ENCODE measurements around the gene UMOD.

Gene UMOD

DNA sequence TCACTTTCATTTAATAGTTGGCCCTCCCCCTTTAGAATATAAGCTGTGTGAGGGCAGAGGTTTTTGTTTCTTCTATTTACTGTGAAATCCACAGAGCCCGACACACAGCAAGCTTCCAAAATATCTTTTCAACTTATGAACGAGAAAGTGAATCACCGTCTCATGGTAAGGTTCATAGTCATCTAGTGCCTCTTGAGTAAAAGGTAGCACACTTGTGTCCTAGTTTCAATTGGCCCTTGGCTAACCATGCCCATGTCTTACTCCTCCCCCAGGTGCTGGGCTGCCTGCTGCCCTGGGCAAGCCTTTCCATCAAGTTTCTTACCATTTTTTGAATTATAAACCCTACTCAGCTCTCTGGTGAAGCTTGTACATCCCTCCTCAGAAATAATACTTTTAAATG, 12.8 kb downstream of the UMOD start:
- no peak for TF ChIP-seq ZFX (IDR thresholded peaks at IDR 0.05)
- TF ChIP-seq, protein P1, sequence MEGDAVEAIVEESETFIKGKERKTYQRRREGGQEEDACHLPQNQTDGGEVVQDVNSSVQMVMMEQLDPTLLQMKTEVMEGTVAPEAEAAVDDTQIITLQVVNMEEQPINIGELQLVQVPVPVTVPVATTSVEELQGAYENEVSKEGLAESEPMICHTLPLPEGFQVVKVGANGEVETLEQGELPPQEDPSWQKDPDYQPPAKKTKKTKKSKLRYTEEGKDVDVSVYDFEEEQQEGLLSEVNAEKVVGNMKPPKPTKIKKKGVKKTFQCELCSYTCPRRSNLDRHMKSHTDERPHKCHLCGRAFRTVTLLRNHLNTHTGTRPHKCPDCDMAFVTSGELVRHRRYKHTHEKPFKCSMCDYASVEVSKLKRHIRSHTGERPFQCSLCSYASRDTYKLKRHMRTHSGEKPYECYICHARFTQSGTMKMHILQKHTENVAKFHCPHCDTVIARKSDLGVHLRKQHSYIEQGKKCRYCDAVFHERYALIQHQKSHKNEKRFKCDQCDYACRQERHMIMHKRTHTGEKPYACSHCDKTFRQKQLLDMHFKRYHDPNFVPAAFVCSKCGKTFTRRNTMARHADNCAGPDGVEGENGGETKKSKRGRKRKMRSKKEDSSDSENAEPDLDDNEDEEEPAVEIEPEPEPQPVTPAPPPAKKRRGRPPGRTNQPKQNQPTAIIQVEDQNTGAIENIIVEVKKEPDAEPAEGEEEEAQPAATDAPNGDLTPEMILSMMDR (conservative IDR thresholded peaks at IDR 0.05) = no peak
- H3K27ac ChIP-seq = no peak overlapping the region

DNA sequence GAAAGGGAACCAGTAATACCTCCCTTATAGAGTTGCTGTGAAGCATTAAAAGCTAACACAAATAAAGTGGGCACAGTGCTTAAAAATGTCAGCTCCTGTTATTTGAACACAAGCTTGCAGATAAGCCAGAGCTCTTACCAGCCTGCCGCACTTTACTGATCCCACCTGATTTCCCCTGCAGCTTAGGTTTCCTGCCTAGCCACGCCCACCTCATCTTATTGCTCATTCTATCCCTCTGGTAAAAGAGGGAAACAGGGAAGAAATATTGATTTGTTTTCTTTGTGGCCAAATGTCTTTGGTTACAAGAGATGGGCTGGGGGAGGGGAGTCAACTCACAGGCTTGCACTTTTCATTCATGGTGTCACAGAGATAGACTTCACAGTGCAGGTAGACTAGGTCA, 15.6 kb downstream of the UMOD start:
- TF ChIP-seq, protein P1 (conservative IDR thresholded peaks at IDR 0.05) = no peak
- no peak for TF ChIP-seq ZFX (IDR thresholded peaks at IDR 0.05)
- no peak overlapping the region for H3K27ac ChIP-seq

GRCh38 chr16:20334396-20334795, 18.1 kb downstream of the UMOD start:
- no peak overlapping the region for H3K27ac ChIP-seq
- TF ChIP-seq ZFX (IDR thresholded peaks at IDR 0.05) = no peak
- TF ChIP-seq, protein P1 (conservative IDR thresholded peaks at IDR 0.05) = no peak

DNA sequence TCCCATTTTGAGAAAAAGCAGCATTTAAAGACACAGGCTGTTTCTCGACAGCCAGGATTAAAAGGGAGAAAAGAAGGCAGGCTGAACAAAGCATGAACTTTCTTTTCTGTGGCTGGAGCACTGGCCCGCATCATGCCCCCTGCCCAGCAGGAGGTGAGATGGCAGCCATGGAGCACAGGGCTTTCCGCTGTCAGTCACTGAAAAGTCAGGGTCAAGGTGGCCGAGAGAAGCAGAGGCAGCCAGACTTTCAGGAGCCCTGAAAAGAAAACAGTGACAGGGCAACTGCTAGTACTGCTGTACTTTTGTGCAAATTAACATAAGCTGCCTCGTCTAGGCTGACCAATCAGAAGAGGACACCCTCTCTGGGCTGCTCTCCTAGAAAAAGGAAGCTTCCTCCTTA, 19.4 kb downstream of the UMOD start:
- no peak overlapping the region for H3K27ac ChIP-seq
- TF ChIP-seq, protein P1 (conservative IDR thresholded peaks at IDR 0.05) = no peak
- TF ChIP-seq ZFX (IDR thresholded peaks at IDR 0.05) = no peak

GRCh38 chr16:20332411-20332810, 20.1 kb downstream of the UMOD start:
- H3K27ac ChIP-seq = no peak overlapping the region
- TF ChIP-seq, protein P1 (conservative IDR thresholded peaks at IDR 0.05) = no peak
- no peak for TF ChIP-seq ZFX (IDR thresholded peaks at IDR 0.05)

DNA sequence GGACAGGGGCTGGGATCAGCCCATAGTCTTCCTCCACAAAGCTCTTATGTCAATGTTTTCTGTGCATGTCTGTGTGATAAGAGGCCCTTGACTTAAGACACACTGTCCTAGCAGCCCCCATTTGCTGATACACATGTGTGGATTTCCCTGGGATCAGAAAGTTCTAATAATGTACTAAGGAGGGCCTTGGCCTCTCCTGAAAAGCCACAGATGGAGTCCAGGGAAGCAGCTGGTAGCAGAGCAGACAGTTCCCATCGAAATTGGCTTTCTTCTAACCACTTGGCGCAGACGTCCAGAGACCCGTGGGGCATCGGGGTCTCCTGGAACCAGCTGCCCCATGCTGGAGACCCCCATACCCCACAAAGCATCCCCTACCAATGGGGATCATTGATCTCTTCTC, 20.9 kb downstream of the UMOD start:
- H3K27ac ChIP-seq = no peak overlapping the region
- no peak for TF ChIP-seq ZFX (IDR thresholded peaks at IDR 0.05)
- TF ChIP-seq, protein P1 (conservative IDR thresholded peaks at IDR 0.05) = no peak

DNA sequence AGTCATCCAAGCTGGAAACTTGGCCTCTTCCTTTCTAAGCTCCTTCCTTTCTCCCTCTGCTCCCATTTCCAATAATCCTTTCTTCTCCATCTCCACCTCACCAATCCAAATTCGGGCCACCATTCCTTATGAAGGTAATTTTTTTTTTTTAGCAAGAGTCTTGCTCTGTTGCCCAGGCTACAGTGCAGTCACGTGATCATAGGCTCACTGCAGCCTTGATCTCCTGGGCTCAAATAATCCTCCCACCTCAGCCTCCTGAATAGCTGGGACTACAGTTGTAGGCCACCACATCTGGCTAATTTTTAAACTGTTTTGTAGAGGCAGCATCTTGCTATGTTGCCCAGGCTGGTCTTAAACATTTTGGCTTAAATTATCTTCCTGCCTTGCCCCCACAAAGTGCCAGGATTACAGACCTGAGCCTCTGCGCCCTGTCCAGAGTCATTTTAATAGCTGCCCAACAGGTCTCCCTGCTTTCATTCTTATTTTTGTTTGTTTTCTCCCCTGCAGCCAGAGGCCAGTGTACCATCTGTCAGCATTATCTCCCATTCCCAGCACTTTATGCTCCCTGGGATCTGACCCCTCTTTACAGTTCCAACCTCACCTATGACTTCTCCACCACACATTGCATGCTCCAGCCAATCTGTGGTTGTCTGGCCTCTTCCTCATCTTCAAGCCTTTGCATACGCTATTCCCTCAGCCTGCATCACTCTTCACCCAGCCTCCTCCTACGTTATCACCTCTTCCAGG, 22.9 kb downstream of the UMOD start:
- TF ChIP-seq, protein P1 (conservative IDR thresholded peaks at IDR 0.05) = no peak
- H3K27ac ChIP-seq = no peak overlapping the region

Measured in C4-2B (cell line).